RWPE1 (cell line): ENCODE data around the gene GFY.

Experiments
- CTCF ChIA-PET: fragments of 350-600 bp; sonication (Branson Sonifier 250); formaldehyde crosslinking; extraction: SDS; loops from one replicate; lab custom pipeline; 2021; lab: Yijun Ruan, JAX
- POLR2A ChIA-PET: fragments of 400-600 bp; formaldehyde crosslinking; extraction: SDS; loops from one replicate; lab custom pipeline; 2020; ENCODE audit warnings: antibody characterized with exemption; ENCODE audit not compliant: low non-redundant PET; lab: Yijun Ruan, JAX
- DNase-seq: peaks from one replicate; pipeline ENCODE4 v3.0.0; 2012; ENCODE audit warnings: low spot score
- H3K27ac ChIP-seq: fragments of 450-650 bp; 2 replicates; pipeline ENCODE4 v1.5.1; 2017
- TF ChIP-seq, protein P1 (sequence below): fragments of 450-650 bp; conservative IDR thresholded peaks from 2 replicates; pipeline ENCODE4 v1.5.1; 2017; ENCODE audit warnings: low read depth, mild to moderate bottlenecking

The GFY gene

DNA sequence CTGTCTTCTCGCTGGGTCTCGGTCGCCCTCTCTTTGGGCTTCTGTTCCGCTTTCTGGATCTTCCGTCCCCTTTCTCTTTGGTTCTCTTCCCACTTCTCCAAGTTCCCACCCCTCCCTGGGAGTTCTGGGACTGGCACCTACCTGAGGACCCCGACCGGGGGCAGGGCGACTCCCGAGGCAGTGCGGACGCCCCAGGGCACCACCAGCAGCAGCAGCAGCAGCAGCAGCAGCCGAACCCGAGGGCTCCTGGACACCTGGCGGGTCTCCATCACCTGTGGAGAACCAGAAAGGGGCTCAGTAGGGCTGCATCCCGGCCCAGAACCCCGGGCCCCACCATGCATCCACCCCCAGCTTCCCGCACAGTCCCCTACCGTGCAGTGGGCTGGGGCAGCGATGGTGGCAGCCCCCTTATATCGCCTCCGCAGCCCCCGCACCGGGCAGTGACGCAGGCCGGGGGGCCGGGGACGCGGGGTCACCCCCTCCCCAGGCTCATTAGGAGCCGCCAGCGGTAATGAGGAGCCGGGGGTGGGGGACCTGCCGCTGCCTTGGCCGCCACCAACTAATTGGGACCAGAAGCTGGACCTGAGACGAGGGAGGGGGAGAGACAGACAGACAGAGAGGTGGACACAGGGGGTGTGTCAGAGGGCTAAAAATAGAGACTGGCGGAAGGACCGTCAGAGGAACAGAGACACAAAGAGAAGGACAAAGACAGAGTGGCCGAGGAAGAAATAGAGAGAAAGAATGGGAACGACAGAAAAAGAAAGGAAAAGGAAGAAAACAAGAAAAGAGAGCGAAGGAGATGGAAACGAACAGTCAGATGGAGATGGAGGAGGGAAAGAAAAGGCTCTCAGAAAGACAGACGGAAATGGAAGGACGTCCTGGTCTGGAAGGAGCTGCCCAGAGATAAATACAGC lies 1.9 kb upstream of the GFY start, which contains the start of gene PTH2:
TSS of gene PTH2 (minus strand) at position 371 of the 914 bp plus-strand sequence. CDS start at position 269, 102 bp downstream.
- H3K27ac ChIP-seq: no peak within 1 kb of the TSS
- CTCF ChIA-PET: no interaction called here
- no peak for DNase-seq
- TF ChIP-seq, protein P1, sequence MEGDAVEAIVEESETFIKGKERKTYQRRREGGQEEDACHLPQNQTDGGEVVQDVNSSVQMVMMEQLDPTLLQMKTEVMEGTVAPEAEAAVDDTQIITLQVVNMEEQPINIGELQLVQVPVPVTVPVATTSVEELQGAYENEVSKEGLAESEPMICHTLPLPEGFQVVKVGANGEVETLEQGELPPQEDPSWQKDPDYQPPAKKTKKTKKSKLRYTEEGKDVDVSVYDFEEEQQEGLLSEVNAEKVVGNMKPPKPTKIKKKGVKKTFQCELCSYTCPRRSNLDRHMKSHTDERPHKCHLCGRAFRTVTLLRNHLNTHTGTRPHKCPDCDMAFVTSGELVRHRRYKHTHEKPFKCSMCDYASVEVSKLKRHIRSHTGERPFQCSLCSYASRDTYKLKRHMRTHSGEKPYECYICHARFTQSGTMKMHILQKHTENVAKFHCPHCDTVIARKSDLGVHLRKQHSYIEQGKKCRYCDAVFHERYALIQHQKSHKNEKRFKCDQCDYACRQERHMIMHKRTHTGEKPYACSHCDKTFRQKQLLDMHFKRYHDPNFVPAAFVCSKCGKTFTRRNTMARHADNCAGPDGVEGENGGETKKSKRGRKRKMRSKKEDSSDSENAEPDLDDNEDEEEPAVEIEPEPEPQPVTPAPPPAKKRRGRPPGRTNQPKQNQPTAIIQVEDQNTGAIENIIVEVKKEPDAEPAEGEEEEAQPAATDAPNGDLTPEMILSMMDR: no peak
- POLR2A ChIA-PET: no interaction called here

DNA sequence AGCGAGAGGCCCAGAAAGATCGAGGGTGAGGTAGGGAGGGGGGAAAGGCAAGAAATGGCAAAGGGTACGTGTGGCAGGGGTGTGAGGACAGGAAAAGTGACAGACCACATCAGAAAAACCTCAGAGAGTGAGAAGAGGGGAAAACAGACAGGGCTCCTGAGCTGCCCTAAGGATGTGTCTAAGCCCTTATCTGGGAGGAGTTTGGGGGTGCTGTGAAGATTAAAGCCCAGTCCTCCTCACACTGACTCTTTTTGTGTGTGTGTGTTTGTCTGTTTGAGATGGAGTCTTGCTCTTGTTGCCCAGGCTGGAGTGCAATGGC lies 1.2 kb upstream of the GFY start:
- POLR2A ChIA-PET: no interaction called here

DNA sequence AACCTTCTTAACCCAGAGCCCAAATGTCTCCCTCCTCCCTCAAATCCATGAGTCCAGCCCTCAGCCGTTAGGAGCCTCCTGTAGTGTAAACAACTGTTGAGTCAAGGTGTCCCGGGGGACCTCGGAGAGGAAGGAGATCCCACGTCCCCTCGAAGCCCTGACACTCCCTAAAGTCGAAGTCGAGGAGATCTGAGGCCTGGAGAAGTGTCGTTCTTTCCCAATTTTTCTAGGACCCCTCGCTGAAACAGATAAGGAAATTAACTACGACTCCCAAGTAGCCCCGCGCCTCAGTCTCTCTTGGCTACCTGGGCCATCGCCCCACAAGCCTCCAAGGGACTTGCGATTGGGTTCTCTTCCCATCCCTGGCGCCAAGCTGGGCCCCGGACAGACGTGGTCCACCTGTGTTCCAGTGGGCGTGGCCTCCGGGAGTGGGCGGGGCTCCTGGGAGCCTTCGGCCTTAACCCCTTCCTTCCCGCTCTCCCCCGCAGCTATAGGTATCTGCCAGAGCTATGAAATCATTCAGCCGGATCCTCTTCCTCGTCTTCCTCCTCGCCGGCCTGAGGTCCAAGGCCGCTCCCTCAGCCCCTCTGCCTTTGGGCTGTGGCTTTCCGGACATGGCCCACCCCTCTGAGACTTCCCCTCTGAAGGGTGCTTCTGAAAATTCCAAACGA lies 869 bp downstream of the GFY start:
- no peak overlapping the region for H3K27ac ChIP-seq
- ChIA-PET CTCF (interaction anchor here (0.6 to 2.1 kb wide), 4 partner anchors 34 to 63 kb away, joined by 3 to 8 read pairs (median 6); partner anchors contain the start of gene FLT3LG), POLR2A (no interaction called here)
- peak; percentile 34 for DNase-seq
- TF ChIP-seq, protein P1: no peak

More for the DNA sequence above, 1.2 kb upstream of the GFY start:
- TF ChIP-seq, protein P1: no peak
- CTCF ChIA-PET: no interaction called here
- no peak overlapping the region for H3K27ac ChIP-seq
- DNase-seq: no peak

DNA sequence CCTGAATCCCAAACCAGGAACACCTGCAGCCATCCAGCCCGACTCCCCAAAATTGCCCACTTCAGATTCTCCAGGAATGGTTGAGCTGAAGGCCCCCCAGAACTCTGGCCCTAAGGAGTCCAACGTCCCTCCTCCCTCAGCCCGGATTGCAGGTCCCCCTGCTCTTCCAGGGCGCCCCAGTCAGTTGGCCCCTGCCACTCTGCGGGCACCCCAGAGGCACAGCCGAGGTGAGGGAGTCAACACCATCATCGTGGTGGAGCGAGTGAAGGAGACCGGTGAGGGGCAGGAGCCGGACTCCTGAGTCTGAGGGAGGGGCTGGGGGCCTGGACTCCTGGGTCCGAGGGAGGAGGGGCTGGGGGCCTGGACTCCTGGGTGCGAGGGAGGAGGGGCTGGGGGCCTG lies 2.2 kb downstream of the GFY start:
- CTCF ChIA-PET: interaction anchor here (1.0 to 2.1 kb wide), 2 partner anchors 15 to 35 kb away, joined by 3 to 7 read pairs; no protein-coding TSS in a partner anchor
- no peak overlapping the region for H3K27ac ChIP-seq
- POLR2A ChIA-PET: interaction anchor here (0.7 kb wide), 1 partner anchor 28 kb away, joined by 3 read pairs; no protein-coding TSS in a partner anchor
- DNase-seq: no peak
- TF ChIP-seq, protein P1: no peak

DNA sequence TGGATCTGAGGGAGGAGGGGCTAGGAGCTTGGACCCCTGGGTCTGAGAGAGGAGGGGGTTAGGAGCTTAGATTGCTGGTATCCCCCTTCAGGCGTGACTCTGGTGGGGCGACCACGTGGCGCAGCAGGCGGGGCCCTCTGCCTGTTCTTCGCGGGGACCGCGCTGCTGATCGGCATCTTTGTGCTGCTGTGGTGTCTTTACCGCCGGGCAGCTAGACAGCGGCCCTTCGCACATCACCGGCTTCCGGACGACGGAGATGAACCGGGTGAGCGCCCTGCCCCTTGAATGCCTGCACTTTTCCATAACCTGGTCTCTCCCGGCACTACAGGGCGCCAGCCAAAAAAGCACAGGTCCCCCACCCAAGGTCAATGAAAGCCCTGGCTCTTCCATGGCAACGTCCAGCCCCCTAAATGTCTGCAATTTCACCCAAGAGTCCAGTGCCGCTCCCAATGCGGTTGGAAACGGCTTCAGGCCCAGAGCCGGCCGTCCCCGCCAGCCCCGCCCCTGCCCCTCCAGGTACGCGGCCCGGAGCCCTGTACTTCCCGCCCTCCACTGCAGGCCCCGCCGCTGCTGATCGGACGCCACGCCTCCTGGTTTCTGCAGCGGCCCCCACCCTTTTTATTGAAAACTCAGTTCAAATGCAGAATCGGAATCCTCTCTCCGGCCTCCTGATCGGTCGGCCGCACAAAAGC lies 2.8 kb downstream of the GFY start:
- POLR2A ChIA-PET: no interaction called here

More for the DNA sequence above, 2.8 kb downstream of the GFY start:
- TF ChIP-seq, protein P1: no peak
- no peak for DNase-seq
- H3K27ac ChIP-seq: no peak overlapping the region
- CTCF ChIA-PET: interaction anchor here (2.1 kb wide), 1 partner anchor 36 kb away, joined by 7 read pairs; no protein-coding TSS in a partner anchor
